Lung (tissue), 12 donors: Measurements from ENCODE around the gene SCO1. TPM values are rescaled to one million over a fixed set of nuclear protein-coding genes. Genes with fewer than 3 reads are reported as not detected.
"Not testable (repeated sequence)": the region's sequence is repeated elsewhere in the genome, so short reads cannot be mapped to it uniquely, and the experiment has no call there.

Source experiments
- ATAC-seq: fragments of 200-7000 bp; cut with Tn5 transposase; one replicate; pipeline ENCODE4 v1.9.1; 2020; ENCODE audit warnings: moderate number of reproducible peaks; ENCODE audit not compliant: insufficient read depth, low FRiP score
- DNase-seq, 3 donors: peaks; one replicate each; pipeline ENCODE4 v3.0.0-alpha.2; 2013 to 2017
- H3K27ac ChIP-seq, 2 donors: one replicate each; pipeline ENCODE4 v1.5.1; 2013; ENCODE audit warnings: mild to moderate bottlenecking in 2 of 2, moderate library complexity in 2 of 2, control low read depth in 1 of 2, inconsistent platforms in 1 of 2, low read depth in 1 of 2, low read length in 1 of 2
- H3K27me3 ChIP-seq, 3 donors: one replicate each; pipeline ENCODE4 v1.5.1; 2013; ENCODE audit warnings: low read length in 2 of 3; ENCODE audit not compliant: control insufficient read depth in 3 of 3, insufficient read depth in 3 of 3
- H3K36me3 ChIP-seq, 4 donors: one replicate each; pipeline ENCODE4 v1.5.1; 2013; ENCODE audit warnings: low read length in 4 of 4, mild to moderate bottlenecking in 1 of 4, moderate library complexity in 1 of 4; ENCODE audit not compliant: control insufficient read depth in 4 of 4, insufficient read depth in 4 of 4
- H3K4me1 ChIP-seq, 5 donors: one replicate each; pipeline ENCODE4 v1.5.1; 2013; ENCODE audit warnings: low read length in 5 of 5, mild to moderate bottlenecking in 2 of 5, moderate library complexity in 1 of 5; ENCODE audit not compliant: control insufficient read depth in 5 of 5, insufficient read depth in 5 of 5
- H3K4me3 ChIP-seq: one replicate; pipeline ENCODE4 v1.5.1; 2013; ENCODE audit warnings: mild to moderate bottlenecking, control low read depth, moderate library complexity
- H3K9ac ChIP-seq, 2 donors: one replicate each; pipeline ENCODE4 v1.5.1; 2013; ENCODE audit warnings: low read length in 2 of 2, control low read depth in 1 of 2; ENCODE audit not compliant: insufficient read depth in 1 of 2
- H3K9me3 ChIP-seq, 4 donors: one replicate each; pipeline ENCODE4 v1.5.1; 2013; ENCODE audit warnings: low read length in 3 of 4, mild to moderate bottlenecking in 1 of 4, moderate library complexity in 1 of 4; ENCODE audit not compliant: control insufficient read depth in 4 of 4, insufficient read depth in 3 of 4
- CTCF ChIP-seq: IDR thresholded peaks from 2 replicates; pipeline ENCODE4 v1.5.1; 2012; ENCODE audit warnings: mild to moderate bottlenecking; ENCODE audit errors: control extremely low read depth, extremely low read depth
- WGBS, 2 donors: extraction: QIAGEN DNeasy Blood & Tissue Kit; methylation state at CpG; one replicate each; pipeline ENCODE4 v1.1.7; 2013; 5-methylcytosine and 5-hydroxymethylcytosine counted together
- polyA plus RNA-seq, 2 donors: library from polyadenylated mRNA; stranded (reverse); fragments of 200-250 nt; gene quantifications; one replicate each; pipeline ENCODE4 v1.2.1, GENCODE V29; 2013
- total RNA-seq, 2 donors: library from RNA; depleted of rRNA in 1 of 2; stranded (reverse); fragments of >200 nt in 1 of 2; gene quantifications; one replicate each; pipeline ENCODE4 v1.2.1, GENCODE V29; 2014 to 2021
- donor health status: control.
- donor health status: control.
- donor health status: Bipolar disorder and iron deficiency.
- donor health status: healthy.
- donor health status: DM: yes; HTN: yes; CAD: no.

The SCO1 gene
- total and polyA plus RNA-seq, 4 donors, result 5.9 to 30.5 (median 25.5) TPM

GRCh38 chr17:10737168-10737622, 39.9 kb upstream of the SCO1 start:
- no peaks in the 10 kb centered on the region for H3K27me3 ChIP-seq
- WGBS, 2 donors, result 14 to 18% methylated on average over 6 of the region's 6 CpGs
- DNase-seq (peak; percentile 76 to 83 (median 81)), ATAC-seq (peak; percentile 87)
- no peaks in the 10 kb centered on the region for H3K36me3 ChIP-seq
- no peak overlapping the region for H3K9ac ChIP-seq
- H3K27ac ChIP-seq, result no peak overlapping the region
- peaks cover 0 to 10% (median 5%) of the 10 kb centered on the region in 5 donors for H3K4me1 ChIP-seq
- no peaks in the 10 kb centered on the region for H3K9me3 ChIP-seq
- TF ChIP-seq CTCF, result peak; percentile 67
- no peak overlapping the region for H3K4me3 ChIP-seq

- Histone ChIP-seq H3K9me3 (no peaks in the 10 kb centered on the region), H3K9ac (no peak overlapping the region), H3K36me3 (no peaks in the 10 kb centered on the region), H3K27me3 (no peaks in the 10 kb centered on the region), H3K4me1 (peaks cover 0 to 10% (median 6%) of the 10 kb centered on the region in 5 donors), H3K27ac (no peak overlapping the region), H3K4me3 (no peak overlapping the region)
- TF ChIP-seq CTCF, result no peak
- WGBS, 2 donors, result 93 to 94% methylated on average over 4 of the region's 4 CpGs
- ATAC-seq (no peak), DNase-seq (no peak)
Measured at GRCh38 chr17:10735821-10736220, 38.5 kb upstream of the SCO1 start.

- DNase-seq (no peak), ATAC-seq (no peak)
- no peak overlapping the region for H3K9ac ChIP-seq
- H3K27me3 ChIP-seq, result no peaks in the 10 kb centered on the region
- no peak overlapping the region for H3K4me3 ChIP-seq
- TF ChIP-seq CTCF, result no peak
- H3K27ac ChIP-seq, result no peak overlapping the region
- peaks cover 0 to 10% (median 6%) of the 10 kb centered on the region in 5 donors for H3K4me1 ChIP-seq
- H3K9me3 ChIP-seq, result no peaks in the 10 kb centered on the region
- 68 to 86% methylated on average over 2 of the region's 2 CpGs for whole genome bisulfite sequencing, 2 donors
- H3K36me3 ChIP-seq, result no peaks in the 10 kb centered on the region
Measured at GRCh38 chr17:10735251-10735650, 37.9 kb upstream of the SCO1 start.

GRCh38 chr17:10733666-10734065, 36.3 kb upstream of the SCO1 start:
- TF ChIP-seq CTCF, result no peak
- Histone ChIP-seq H3K9ac (no peak overlapping the region), H3K27ac (no peak overlapping the region), H3K4me1 (peaks cover 0 to 13% (median 2%) of the 10 kb centered on the region in 5 donors), H3K36me3 (no peaks in the 10 kb centered on the region), H3K27me3 (no peaks in the 10 kb centered on the region), H3K9me3 (no peaks in the 10 kb centered on the region), H3K4me3 (no peak overlapping the region)
- WGBS, 2 donors, result 93 to 94% methylated on average over 3 of the region's 3 CpGs
- no peak for DNase-seq
- no peak for ATAC-seq

GRCh38 chr17:10732121-10732520, 34.8 kb upstream of the SCO1 start:
- H3K4me1 ChIP-seq, DNase-seq, H3K27ac ChIP-seq, H3K27me3 ChIP-seq, H3K4me3 ChIP-seq, H3K36me3 ChIP-seq, H3K9ac ChIP-seq, ATAC-seq, H3K9me3 ChIP-seq: not testable (repeated sequence)
- 79 to 85% methylated on average over 6 of the region's 6 CpGs for WGBS, 2 donors
